ENCODE results near the gene DCBLD2.

Gene DCBLD2

GRCh38 chr3:98788651-98789050, 112.8 kb downstream of the DCBLD2 start:
- no peak for DNase-seq

- no peak for DNase-seq
These were observed 114.3 kb downstream of the DCBLD2 start for GRCh38 chr3:98787181-98787580.

GRCh38 chr3:98786364-98787006, 115.0 kb downstream of the DCBLD2 start:
- no peak for DNase-seq

GRCh38 chr3:98784666-98785600, 116.6 kb downstream of the DCBLD2 start:
- no peak for DNase-seq

GRCh38 chr3:98784042-98784441, 117.5 kb downstream of the DCBLD2 start:
- DNase-seq, result no peak

- no peak for DNase-seq
These were observed 118.5 kb downstream of the DCBLD2 start for GRCh38 chr3:98782824-98783500.

GRCh38 chr3:98780343-98780742, 121.2 kb downstream of the DCBLD2 start:
- DNase-seq, result no peak

- no peak for DNase-seq
These were observed 121.8 kb downstream of the DCBLD2 start for GRCh38 chr3:98779541-98780335.

GRCh38 chr3:98778852-98779413, 122.6 kb downstream of the DCBLD2 start:
- no peak for DNase-seq

GRCh38 chr3:98778383-98778782, 123.1 kb downstream of the DCBLD2 start:
- no peak for DNase-seq

GRCh38 chr3:98777801-98778220, 123.7 kb downstream of the DCBLD2 start:
- DNase-seq, result no peak

- no peak for DNase-seq
These were observed 124.2 kb downstream of the DCBLD2 start for GRCh38 chr3:98777286-98777685.

- DNase-seq, result no peak
These were observed 125.4 kb downstream of the DCBLD2 start for GRCh38 chr3:98776140-98776493.

GRCh38 chr3:98775459-98776139, 125.9 kb downstream of the DCBLD2 start:
- DNase-seq, result no peak

GRCh38 chr3:98772022-98772421, 129.5 kb downstream of the DCBLD2 start:
- DNase-seq, result no peak

GRCh38 chr3:98770261-98771039, 131.0 kb downstream of the DCBLD2 start:
- DNase-seq, result no peak

GRCh38 chr3:98769448-98769847, 132.0 kb downstream of the DCBLD2 start:
- DNase-seq, result no peak

GRCh38 chr3:98768961-98769360, 132.5 kb downstream of the DCBLD2 start:
- DNase-seq, result no peak

- DNase-seq, result no peak
These were observed 134.6 kb downstream of the DCBLD2 start for GRCh38 chr3:98766924-98767323.

- no peak for DNase-seq
These were observed 135.8 kb downstream of the DCBLD2 start for GRCh38 chr3:98765721-98766120.

GRCh38 chr3:98764472-98764884, 137.0 kb downstream of the DCBLD2 start:
- DNase-seq, result no peak
